Stimulated activated CD4-positive, alpha-beta T cell treated with anti-CD3 and anti-CD28 coated beads, TNF-alpha, amount 100 ng/mL, for 48 hours (primary cell): Measurements from ENCODE around the gene MRTO4.
"Not testable (repeated sequence)": the region's sequence is repeated elsewhere in the genome, so short reads cannot be mapped to it uniquely, and the experiment has no call there.

ENCODE experiments used
- DNase-seq, 3 donors: peaks; one replicate each; pipeline ENCODE4 v3.0.0-alpha.2; 2020; ENCODE audit warnings: low read depth in 3 of 3

The MRTO4 gene

DNA sequence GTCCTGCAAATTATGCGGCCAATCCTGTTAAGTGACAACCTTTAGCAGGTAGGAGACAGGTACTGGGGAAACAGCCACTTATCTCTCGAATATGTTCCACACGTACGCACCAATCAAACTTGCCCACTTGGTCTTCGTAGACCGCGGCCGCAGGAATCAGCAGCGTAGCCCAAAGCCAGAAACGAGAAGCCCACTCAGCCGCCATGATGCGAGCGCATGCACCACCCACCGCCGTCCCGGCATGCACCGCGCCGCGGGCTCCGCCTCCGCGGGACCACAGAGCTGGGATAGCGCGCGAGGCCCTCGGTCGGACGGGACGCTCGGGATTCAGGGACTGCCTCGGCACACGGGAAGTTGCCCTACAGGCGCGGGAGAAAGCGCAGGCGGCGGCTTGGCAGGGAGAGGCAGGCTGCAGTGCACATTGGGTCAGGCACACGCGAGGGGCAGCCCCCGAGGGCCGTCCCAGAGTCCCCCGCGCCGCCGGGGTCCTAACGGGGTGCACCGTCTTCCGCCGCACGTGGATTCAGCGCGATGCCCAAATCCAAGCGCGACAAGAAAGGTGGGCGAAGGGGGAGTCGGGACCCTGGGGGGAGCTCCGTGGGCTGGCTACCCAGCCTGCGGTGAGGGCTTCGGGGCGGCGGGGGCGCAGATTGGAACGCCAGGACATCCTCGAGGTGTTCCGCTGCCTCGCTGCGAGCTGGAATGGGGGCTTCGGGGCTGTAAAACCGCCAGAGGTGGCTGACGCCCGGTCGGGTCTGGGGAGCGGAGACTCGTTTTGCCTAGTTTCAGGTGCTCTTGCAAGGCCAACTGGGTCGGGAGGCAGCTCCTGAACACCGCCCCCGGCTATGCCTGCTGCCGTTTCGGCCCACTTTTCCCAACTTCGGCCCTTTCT is at the start of gene MRTO4, which contains the start of gene EMC1:
MRTO4 (plus strand) TSS at position 501 of the 892 bp plus-strand sequence; CDS start at position 532, 31 bp downstream.
EMC1 (minus strand) TSS at position 220 of the 892 bp plus-strand sequence; CDS start at position 205, 15 bp downstream.
- peak; percentile 80 to 94 (median 83) for DNase-seq

DNA sequence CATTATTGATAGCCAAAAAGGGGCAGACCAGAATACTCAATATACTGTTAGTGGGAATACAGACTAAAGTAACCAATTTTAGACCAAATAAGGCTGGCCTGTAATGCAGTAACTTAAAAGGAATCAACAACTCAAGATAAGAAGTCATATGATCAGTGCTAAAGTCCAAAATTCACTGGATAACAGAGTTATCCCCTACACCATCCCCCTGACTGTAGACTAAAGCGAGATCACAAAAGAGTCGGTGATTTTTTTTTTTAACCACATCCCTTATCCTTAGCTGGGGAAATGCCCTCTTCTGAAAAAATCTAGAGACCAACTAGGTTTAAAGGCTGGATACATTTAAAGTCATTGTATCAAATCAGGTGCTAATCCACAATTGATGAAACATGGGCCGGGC is 49.2 kb upstream of the MRTO4 start:
- DNase-seq = no peak

GRCh38 chr1:19203440-19203839 is 48.2 kb upstream of the MRTO4 start:
- no peak for DNase-seq

- no peak for DNase-seq
Measured at GRCh38 chr1:19204446-19205266, 46.9 kb upstream of the MRTO4 start.

GRCh38 chr1:19205403-19205802 is 46.2 kb upstream of the MRTO4 start:
- DNase-seq = no peak

- DNase-seq = no peak
Measured at GRCh38 chr1:19205845-19206244, 45.8 kb upstream of the MRTO4 start.

DNA sequence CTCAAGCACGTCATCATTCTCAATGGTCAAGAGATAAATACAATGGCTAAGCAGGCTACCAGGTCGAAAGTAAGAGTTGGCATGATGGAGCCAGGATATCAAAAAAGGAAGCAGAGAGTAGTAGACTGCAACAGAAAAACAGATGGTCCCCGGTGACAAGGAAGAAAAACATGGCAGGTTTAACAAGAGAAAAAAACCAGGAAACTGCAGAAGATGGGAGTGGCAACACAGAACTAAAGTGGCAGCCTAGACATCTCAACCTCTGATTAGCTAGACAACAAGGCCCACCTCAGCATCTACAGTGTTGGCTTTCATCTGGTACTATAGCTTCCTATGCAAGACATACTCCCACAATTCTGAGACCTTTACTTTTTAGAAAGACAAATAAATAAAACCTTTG is 44.7 kb upstream of the MRTO4 start:
- no peak for DNase-seq

- no peak for DNase-seq
Measured at GRCh38 chr1:19208710-19209438, 42.7 kb upstream of the MRTO4 start.

DNA sequence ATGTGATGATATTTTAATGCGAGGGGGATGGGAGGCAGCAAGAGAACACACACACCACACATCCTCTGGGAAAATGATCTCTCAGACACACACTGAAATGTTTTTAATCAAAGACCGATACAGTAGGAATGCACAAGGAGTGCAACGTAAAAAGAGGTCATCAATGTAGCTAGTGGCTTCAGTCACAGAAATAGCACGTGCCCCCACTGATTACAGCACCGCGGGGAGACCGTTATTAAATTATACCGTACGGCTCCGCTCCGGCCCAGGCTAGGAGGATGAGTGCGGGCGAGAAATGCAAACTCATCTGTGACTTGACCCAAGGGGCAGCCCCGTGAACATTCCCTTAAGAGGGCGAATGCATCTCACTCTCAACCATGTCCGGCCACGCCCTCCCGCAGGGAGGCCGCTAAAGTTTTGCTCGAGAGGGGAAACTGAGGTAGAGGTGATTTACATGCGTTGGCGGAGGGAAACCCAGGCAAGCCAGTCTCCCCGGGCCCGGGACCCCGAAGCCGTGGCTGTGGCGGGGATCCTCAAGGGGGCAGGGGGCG is 42.1 kb upstream of the MRTO4 start:
- peak; percentile 47 to 53 (median 50) for DNase-seq

DNA sequence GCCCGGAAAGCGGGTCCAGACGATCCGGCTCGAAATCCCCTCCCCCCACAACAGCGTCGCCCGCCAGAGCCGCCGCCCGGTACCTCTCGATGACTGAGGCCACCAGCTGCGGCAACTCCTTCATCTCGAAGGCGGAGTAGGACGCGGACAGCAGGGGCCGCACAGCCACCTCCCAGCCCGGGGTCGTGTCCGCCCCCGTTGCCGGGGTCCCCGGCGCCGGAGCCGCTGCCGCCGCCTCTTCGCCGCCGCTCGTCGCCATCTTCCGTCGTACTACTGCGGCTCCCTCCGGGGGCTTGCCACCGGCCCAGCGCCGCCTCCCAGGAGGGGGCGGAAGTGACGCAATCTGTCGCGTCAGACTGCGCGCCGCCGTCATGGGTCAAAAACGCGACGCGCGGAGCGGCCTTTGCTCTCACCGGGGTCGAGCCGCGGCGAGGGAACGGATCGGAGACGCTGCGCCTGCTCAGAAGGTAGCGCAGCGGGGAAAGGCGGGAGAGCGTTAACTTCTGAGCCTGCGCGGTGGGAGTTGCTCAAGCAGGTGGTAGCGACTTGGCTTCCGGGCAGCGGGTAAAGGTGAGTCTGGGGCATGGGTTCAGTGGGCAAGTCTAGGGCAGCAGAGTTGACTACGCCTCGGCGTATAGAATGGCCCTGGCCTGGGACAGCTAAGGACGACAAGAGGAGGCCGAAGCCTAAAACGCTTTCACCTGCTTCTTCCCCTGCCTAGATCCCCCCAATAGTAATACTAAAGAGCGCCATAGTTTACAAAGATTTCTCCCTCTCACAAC is 41.4 kb upstream of the MRTO4 start, which contains the start of gene UBR4:
UBR4 (minus strand) TSS at position 277 of the 782 bp plus-strand sequence; CDS start at position 259, 18 bp downstream.
- DNase-seq = peak; percentile 92 to 95 (median 94)

GRCh38 chr1:19210772-19211549 is 40.6 kb upstream of the MRTO4 start:
- DNase-seq = no peak

- DNase-seq = no peak
Measured at GRCh38 chr1:19212167-19212566, 39.4 kb upstream of the MRTO4 start.

- no peak for DNase-seq
Measured at GRCh38 chr1:19213580-19213979, 38.0 kb upstream of the MRTO4 start.

GRCh38 chr1:19216585-19216984 is 35.0 kb upstream of the MRTO4 start:
- DNase-seq = not testable (repeated sequence)

GRCh38 chr1:19219451-19219850 is 32.2 kb upstream of the MRTO4 start:
- no peak for DNase-seq

- no peak for DNase-seq
Measured at GRCh38 chr1:19220080-19220846, 31.3 kb upstream of the MRTO4 start.

GRCh38 chr1:19220991-19221390 is 30.6 kb upstream of the MRTO4 start:
- DNase-seq = no peak

DNA sequence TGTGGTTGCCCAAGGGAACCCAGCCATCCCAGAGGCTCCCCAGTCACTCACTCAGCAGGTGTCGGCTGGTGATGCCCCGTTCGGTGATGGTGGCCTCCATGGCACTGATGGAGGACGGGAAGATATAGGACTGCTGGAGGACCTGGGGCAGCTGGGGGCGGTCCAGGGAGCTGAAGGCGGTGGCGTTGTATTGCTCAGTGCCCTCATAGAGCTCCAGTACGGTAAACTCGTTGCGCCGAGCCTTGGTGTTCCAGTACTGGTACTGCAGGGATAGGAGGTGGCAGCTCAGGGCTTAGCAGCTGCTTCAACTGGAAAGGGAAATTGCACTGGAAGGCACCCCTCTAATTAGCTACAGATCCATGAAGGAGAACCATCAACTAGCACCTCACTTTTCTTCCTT is 29.0 kb upstream of the MRTO4 start:
- DNase-seq = no peak
